ENCODE measurements around the gene APRT.
"Not testable (repeated sequence)": the region's sequence is repeated elsewhere in the genome, so short reads cannot be mapped to it uniquely, and the experiment has no call there.

APRT gene

GRCh38 chr16:88773812-88774291 lies 37.9 kb downstream of the APRT start:
- H3K9me3 ChIP-seq (ENCODE audit: control insufficient read depth in 1 of 2, low read length in 2 of 2): no peaks in the 10 kb centered on the region
- H3K4me1 ChIP-seq (ENCODE audit: control insufficient read depth in 1 of 2, insufficient read depth in 2 of 2, low read length in 2 of 2): peaks cover 10 to 89% of the 10 kb centered on the region in 2 donors
- no peaks in the 10 kb centered on the region for H3K36me3 ChIP-seq (ENCODE audit: control insufficient read depth in 1 of 2, insufficient read depth in 2 of 2, low read length in 2 of 2)
- no peaks in the 10 kb centered on the region for H3K27me3 ChIP-seq (ENCODE audit: low read depth, low read length)
- no peak overlapping the region for H3K27ac ChIP-seq (ENCODE audit: low read length)
- no peak overlapping the region for H3K4me3 ChIP-seq (ENCODE audit: low read depth in 1 of 2, low read length in 2 of 2)

GRCh38 chr16:88772871-88773811 lies 38.6 kb downstream of the APRT start:
- Histone ChIP-seq H3K4me3 (ENCODE audit: low read depth in 1 of 2, low read length in 2 of 2) (no peak overlapping the region), H3K9me3 (ENCODE audit: control insufficient read depth in 1 of 2, low read length in 2 of 2) (no peaks in the 10 kb centered on the region), H3K36me3 (ENCODE audit: control insufficient read depth in 1 of 2, insufficient read depth in 2 of 2, low read length in 2 of 2) (no peaks in the 10 kb centered on the region), H3K27ac (ENCODE audit: low read length) (no peak overlapping the region), H3K27me3 (ENCODE audit: low read depth, low read length) (no peaks in the 10 kb centered on the region), H3K4me1 (ENCODE audit: control insufficient read depth in 1 of 2, insufficient read depth in 2 of 2, low read length in 2 of 2) (peaks cover 10 to 89% of the 10 kb centered on the region in 2 donors)

- H3K9me3 ChIP-seq (ENCODE audit: control insufficient read depth in 1 of 2, low read length in 2 of 2); H3K27me3 ChIP-seq (ENCODE audit: low read depth, low read length); H3K36me3 ChIP-seq (ENCODE audit: control insufficient read depth in 1 of 2, insufficient read depth in 2 of 2, low read length in 2 of 2); H3K4me3 ChIP-seq (ENCODE audit: low read depth in 1 of 2, low read length in 2 of 2): not testable (repeated sequence)
- Histone ChIP-seq H3K4me1 (ENCODE audit: control insufficient read depth in 1 of 2, insufficient read depth in 2 of 2, low read length in 2 of 2) (peaks cover 10 to 91% of the 10 kb centered on the region in 2 donors), H3K27ac (ENCODE audit: low read length) (peak overlapping the region; percentile 2)
Measured at GRCh38 chr16:88771781-88772180, 39.9 kb downstream of the APRT start.

- peak overlapping the region; percentile 39 for H3K27ac ChIP-seq (ENCODE audit: low read length)
- H3K27me3 ChIP-seq (ENCODE audit: low read depth, low read length): no peaks in the 10 kb centered on the region
- H3K9me3 ChIP-seq (ENCODE audit: control insufficient read depth in 1 of 2, low read length in 2 of 2): no peaks in the 10 kb centered on the region
- peaks cover 10 to 92% of the 10 kb centered on the region in 2 donors for H3K4me1 ChIP-seq (ENCODE audit: control insufficient read depth in 1 of 2, insufficient read depth in 2 of 2, low read length in 2 of 2)
- H3K36me3 ChIP-seq (ENCODE audit: control insufficient read depth in 1 of 2, insufficient read depth in 2 of 2, low read length in 2 of 2): no peaks in the 10 kb centered on the region
- H3K4me3 ChIP-seq (ENCODE audit: low read depth in 1 of 2, low read length in 2 of 2): peak overlapping the region in 1 of 2 donors; percentile 48
Measured at GRCh38 chr16:88771294-88771772, 40.4 kb downstream of the APRT start.

GRCh38 chr16:88770461-88771293 lies 41.1 kb downstream of the APRT start:
- Histone ChIP-seq H3K4me3 (ENCODE audit: low read depth in 1 of 2, low read length in 2 of 2) (peak overlapping the region in 1 of 2 donors; percentile 48), H3K9me3 (ENCODE audit: control insufficient read depth in 1 of 2, low read length in 2 of 2) (no peaks in the 10 kb centered on the region), H3K27ac (ENCODE audit: low read length) (peak overlapping the region; percentile 39), H3K27me3 (ENCODE audit: low read depth, low read length) (no peaks in the 10 kb centered on the region), H3K36me3 (ENCODE audit: control insufficient read depth in 1 of 2, insufficient read depth in 2 of 2, low read length in 2 of 2) (no peaks in the 10 kb centered on the region), H3K4me1 (ENCODE audit: control insufficient read depth in 1 of 2, insufficient read depth in 2 of 2, low read length in 2 of 2) (peaks cover 10 to 89% of the 10 kb centered on the region in 2 donors)

- Histone ChIP-seq H3K4me1 (ENCODE audit: control insufficient read depth in 1 of 2, insufficient read depth in 2 of 2, low read length in 2 of 2) (peaks cover 10 to 89% of the 10 kb centered on the region in 2 donors), H3K27ac (ENCODE audit: low read length) (no peak overlapping the region), H3K4me3 (ENCODE audit: low read depth in 1 of 2, low read length in 2 of 2) (peak overlapping the region in 1 of 2 donors; percentile 48), H3K9me3 (ENCODE audit: control insufficient read depth in 1 of 2, low read length in 2 of 2) (no peaks in the 10 kb centered on the region), H3K27me3 (ENCODE audit: low read depth, low read length) (no peaks in the 10 kb centered on the region), H3K36me3 (ENCODE audit: control insufficient read depth in 1 of 2, insufficient read depth in 2 of 2, low read length in 2 of 2) (no peaks in the 10 kb centered on the region)
Measured at GRCh38 chr16:88769617-88770460, 41.9 kb downstream of the APRT start.

- no peaks in the 10 kb centered on the region for H3K27me3 ChIP-seq (ENCODE audit: low read depth, low read length)
- peaks cover 8 to 80% of the 10 kb centered on the region in 2 donors for H3K4me1 ChIP-seq (ENCODE audit: control insufficient read depth in 1 of 2, insufficient read depth in 2 of 2, low read length in 2 of 2)
- H3K4me3 ChIP-seq (ENCODE audit: low read depth in 1 of 2, low read length in 2 of 2): peak overlapping the region in 1 of 2 donors; percentile 29
- H3K27ac ChIP-seq (ENCODE audit: low read length): no peak overlapping the region
- no peaks in the 10 kb centered on the region for H3K9me3 ChIP-seq (ENCODE audit: control insufficient read depth in 1 of 2, low read length in 2 of 2)
- no peaks in the 10 kb centered on the region for H3K36me3 ChIP-seq (ENCODE audit: control insufficient read depth in 1 of 2, insufficient read depth in 2 of 2, low read length in 2 of 2)
Measured at GRCh38 chr16:88768071-88768783, 43.5 kb downstream of the APRT start.

GRCh38 chr16:88767546-88768070 lies 44.1 kb downstream of the APRT start:
- Histone ChIP-seq H3K36me3 (ENCODE audit: control insufficient read depth in 1 of 2, insufficient read depth in 2 of 2, low read length in 2 of 2) (no peaks in the 10 kb centered on the region), H3K4me3 (ENCODE audit: low read depth in 1 of 2, low read length in 2 of 2) (no peak overlapping the region), H3K4me1 (ENCODE audit: control insufficient read depth in 1 of 2, insufficient read depth in 2 of 2, low read length in 2 of 2) (peaks cover 8 to 80% of the 10 kb centered on the region in 2 donors), H3K27me3 (ENCODE audit: low read depth, low read length) (no peaks in the 10 kb centered on the region), H3K27ac (ENCODE audit: low read length) (no peak overlapping the region), H3K9me3 (ENCODE audit: control insufficient read depth in 1 of 2, low read length in 2 of 2) (no peaks in the 10 kb centered on the region)

GRCh38 chr16:88766975-88767374 lies 44.8 kb downstream of the APRT start:
- Histone ChIP-seq H3K4me3 (ENCODE audit: low read depth in 1 of 2, low read length in 2 of 2) (no peak overlapping the region), H3K36me3 (ENCODE audit: control insufficient read depth in 1 of 2, insufficient read depth in 2 of 2, low read length in 2 of 2) (no peaks in the 10 kb centered on the region), H3K27me3 (ENCODE audit: low read depth, low read length) (no peaks in the 10 kb centered on the region), H3K9me3 (ENCODE audit: control insufficient read depth in 1 of 2, low read length in 2 of 2) (no peaks in the 10 kb centered on the region), H3K4me1 (ENCODE audit: control insufficient read depth in 1 of 2, insufficient read depth in 2 of 2, low read length in 2 of 2) (peaks cover 8 to 76% of the 10 kb centered on the region in 2 donors), H3K27ac (ENCODE audit: low read length) (no peak overlapping the region)

- no peaks in the 10 kb centered on the region for H3K36me3 ChIP-seq (ENCODE audit: control insufficient read depth in 1 of 2, insufficient read depth in 2 of 2, low read length in 2 of 2)
- no peaks in the 10 kb centered on the region for H3K27me3 ChIP-seq (ENCODE audit: low read depth, low read length)
- H3K4me3 ChIP-seq (ENCODE audit: low read depth in 1 of 2, low read length in 2 of 2): no peak overlapping the region
- peaks cover 0 to 78% of the 10 kb centered on the region in 2 donors for H3K4me1 ChIP-seq (ENCODE audit: control insufficient read depth in 1 of 2, insufficient read depth in 2 of 2, low read length in 2 of 2)
- H3K9me3 ChIP-seq (ENCODE audit: control insufficient read depth in 1 of 2, low read length in 2 of 2): no peaks in the 10 kb centered on the region
- no peak overlapping the region for H3K27ac ChIP-seq (ENCODE audit: low read length)
Measured at GRCh38 chr16:88764913-88765349, 46.8 kb downstream of the APRT start.
